ENCODE measurements around the gene MON1B. TPM values are rescaled to one million over a fixed set of nuclear protein-coding genes. Genes with fewer than 3 reads are reported as not detected.
"Not testable (repeated sequence)": the region's sequence is repeated elsewhere in the genome, so short reads cannot be mapped to it uniquely, and the experiment has no call there.

Gene MON1B
- polyA plus RNA-seq, 1 donor from 2014 or later = 33.2 TPM

DNA sequence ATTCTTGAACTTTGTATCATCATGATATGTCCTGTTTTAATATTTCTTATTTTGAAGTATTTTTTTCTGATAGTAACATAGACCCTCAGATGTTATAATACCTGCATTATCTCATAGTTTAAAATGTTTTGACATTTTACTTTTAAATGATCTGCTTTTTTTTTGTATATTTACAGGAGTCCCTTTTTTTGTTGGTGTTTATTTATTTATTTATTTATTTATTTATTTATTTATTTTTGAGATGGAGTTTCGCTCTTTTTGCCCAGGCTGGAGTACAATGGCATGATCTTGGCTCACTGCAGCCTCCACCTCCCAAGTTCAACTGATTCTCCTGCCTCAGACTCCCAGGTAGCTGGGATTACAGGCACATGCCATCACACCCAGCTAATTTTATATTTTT lies 4.7 kb upstream of the MON1B start:
- not testable (repeated sequence) for H3K27ac Mint-ChIP-seq, H3K27me3 Mint-ChIP-seq, H3K9me3 Mint-ChIP-seq, H3K36me3 Mint-ChIP-seq, H3K4me3 Mint-ChIP-seq
- peaks cover 8 to 15% (median 9%) of the 10 kb centered on the region in 3 donors for H3K4me1 Mint-ChIP-seq

DNA sequence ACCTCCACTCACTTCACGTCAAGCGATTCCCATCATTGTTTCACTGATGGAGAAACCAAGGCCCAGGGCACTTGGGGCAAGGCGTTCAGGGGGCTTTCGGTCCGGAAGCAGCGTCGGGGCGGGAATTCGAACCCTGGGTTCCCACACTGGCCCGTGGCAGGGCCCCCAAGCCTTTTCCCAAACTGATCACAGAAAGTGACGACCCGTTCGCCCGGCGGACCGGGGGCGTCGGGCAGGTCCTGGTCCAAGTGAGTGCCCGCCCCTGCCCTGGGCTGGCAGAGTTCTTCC lies 856 bp upstream of the MON1B start:
- Mint-ChIP-seq H3K27me3 (peaks cover 4% of the 10 kb centered on the region), H3K36me3 (peaks cover 7% of the 10 kb centered on the region), H3K9me3 (no peaks in the 10 kb centered on the region), H3K27ac (peak overlapping the region; percentile 94 to 100 (median 100)), H3K4me1 (peaks cover 29 to 34% (median 31%) of the 10 kb centered on the region in 3 donors), H3K4me3 (peak overlapping the region; percentile 96 to 100 (median 99))

DNA sequence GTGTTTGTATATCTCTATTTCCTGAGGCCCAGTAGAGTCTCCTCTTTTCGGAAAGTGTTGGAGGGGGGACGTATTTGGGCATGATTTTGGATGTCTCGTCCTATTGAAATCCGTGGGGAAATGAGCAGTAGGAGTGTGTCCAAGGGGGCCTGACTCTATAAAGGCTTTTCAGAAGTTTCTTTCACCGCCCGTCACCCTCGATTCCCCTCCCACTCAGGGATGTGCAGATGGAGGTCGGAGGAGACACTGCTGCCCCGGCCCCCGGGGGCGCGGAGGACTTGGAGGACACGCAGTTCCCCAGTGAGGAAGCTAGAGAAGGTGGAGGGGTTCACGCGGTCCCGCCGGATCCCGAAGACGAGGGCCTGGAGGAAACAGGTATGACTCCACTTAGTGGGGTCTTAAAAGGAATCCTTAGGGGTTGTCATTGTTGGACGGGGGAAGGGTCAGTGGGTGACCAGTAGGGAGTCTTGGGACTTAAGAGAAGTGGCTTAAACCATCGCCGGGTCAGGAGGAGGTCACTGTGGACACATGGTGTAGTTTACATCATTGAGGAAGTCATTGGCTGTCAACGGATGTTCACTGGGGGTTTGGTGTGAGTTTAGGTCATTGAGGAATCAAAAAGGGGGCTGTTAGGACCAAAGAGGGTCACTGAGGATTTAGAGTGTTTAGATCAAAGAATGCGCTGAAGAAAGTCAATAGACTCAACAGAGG lies 424 bp downstream of the MON1B start:
- peaks cover 29 to 34% (median 31%) of the 10 kb centered on the region in 3 donors for H3K4me1 Mint-ChIP-seq
- peak overlapping the region; percentile 94 to 100 (median 100) for H3K27ac Mint-ChIP-seq
- H3K9me3 Mint-ChIP-seq = no peaks in the 10 kb centered on the region
- H3K4me3 Mint-ChIP-seq = peak overlapping the region; percentile 96 to 100 (median 99)
- peaks cover 7% of the 10 kb centered on the region for H3K36me3 Mint-ChIP-seq
- no peaks in the 10 kb centered on the region for H3K27me3 Mint-ChIP-seq

DNA sequence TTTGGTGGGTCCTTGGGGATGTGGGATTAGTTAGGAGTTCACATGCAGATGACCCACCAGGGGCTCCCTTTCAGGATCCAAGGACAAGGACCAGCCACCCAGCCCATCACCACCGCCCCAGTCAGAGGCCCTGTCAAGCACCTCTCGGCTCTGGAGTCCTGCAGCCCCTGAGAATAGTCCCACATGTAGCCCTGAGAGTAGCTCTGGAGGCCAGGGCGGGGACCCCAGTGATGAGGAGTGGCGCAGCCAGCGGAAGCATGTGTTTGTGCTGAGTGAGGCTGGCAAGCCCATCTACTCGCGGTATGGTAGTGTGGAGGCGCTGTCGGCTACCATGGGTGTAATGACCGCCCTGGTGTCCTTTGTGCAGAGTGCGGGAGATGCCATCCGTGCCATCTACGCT lies 2.4 kb downstream of the MON1B start:
- H3K27me3 Mint-ChIP-seq = no peaks in the 10 kb centered on the region
- H3K27ac Mint-ChIP-seq = peak overlapping the region in 2 of 3 donors; percentile 86 to 94
- peaks cover 7% of the 10 kb centered on the region for H3K36me3 Mint-ChIP-seq
- H3K4me1 Mint-ChIP-seq = peaks cover 29 to 34% (median 31%) of the 10 kb centered on the region in 3 donors
- no peaks in the 10 kb centered on the region for H3K9me3 Mint-ChIP-seq
- peak overlapping the region in 1 of 4 donors; percentile 96 for H3K4me3 Mint-ChIP-seq

DNA sequence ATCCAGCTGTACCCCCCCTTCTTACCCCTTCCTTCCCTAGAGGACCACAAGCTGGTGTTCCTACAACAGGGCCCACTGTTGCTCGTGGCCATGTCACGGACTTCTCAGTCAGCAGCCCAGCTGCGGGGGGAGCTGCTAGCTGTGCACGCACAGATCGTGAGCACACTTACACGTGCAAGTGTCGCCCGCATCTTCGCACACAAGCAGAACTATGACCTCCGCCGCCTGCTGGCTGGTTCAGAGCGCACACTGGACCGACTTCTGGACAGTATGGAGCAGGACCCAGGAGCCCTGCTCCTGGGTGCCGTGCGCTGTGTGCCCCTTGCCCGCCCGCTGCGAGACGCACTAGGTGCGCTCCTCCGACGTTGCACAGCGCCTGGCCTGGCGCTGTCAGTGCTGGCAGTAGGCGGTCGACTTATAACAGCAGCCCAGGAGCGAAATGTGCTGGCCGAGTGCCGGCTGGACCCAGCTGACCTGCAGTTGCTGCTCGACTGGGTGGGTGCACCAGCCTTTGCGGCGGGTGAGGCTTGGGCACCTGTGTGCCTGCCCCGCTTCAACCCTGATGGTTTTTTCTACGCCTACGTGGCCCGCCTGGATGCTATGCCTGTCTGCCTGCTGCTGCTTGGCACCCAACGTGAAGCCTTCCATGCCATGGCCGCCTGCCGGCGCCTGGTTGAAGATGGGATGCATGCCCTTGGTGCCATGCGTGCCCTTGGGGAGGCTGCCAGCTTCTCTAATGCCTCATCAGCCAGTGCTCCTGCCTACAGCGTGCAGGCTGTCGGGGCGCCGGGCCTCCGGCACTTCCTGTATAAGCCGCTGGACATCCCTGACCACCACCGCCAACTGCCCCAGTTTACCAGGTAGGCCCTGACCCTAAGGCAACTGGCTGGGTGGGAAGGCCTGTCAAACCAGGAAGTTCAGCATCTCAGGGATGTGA lies 3.6 kb downstream of the MON1B start:
- H3K36me3 Mint-ChIP-seq = peaks cover 7% of the 10 kb centered on the region
- H3K4me1 Mint-ChIP-seq = peaks cover 24 to 25% (median 24%) of the 10 kb centered on the region in 3 donors
- H3K9me3 Mint-ChIP-seq = no peaks in the 10 kb centered on the region
- peak overlapping the region in 2 of 4 donors; percentile 16 to 51 for H3K4me3 Mint-ChIP-seq
- no peaks in the 10 kb centered on the region for H3K27me3 Mint-ChIP-seq
- no peak overlapping the region for H3K27ac Mint-ChIP-seq

DNA sequence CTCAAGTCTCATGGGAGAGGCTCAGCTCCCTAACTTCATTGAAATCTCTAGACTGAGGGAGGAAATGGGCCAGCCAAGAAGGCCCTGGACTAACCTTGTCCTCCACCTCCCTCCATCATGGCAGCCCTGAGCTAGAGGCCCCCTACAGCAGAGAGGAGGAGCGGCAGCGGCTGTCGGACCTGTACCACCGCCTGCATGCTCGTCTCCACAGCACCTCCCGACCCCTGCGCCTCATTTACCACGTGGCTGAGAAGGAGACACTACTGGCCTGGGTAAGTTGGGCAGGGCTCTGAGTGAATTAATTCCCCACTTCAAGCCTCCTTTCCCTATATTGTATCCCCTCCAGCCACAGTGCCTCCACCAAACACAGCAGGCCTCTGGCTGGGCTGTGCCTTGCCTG lies 4.4 kb downstream of the MON1B start:
- Mint-ChIP-seq H3K36me3 (peaks cover 7% of the 10 kb centered on the region), H3K4me1 (peaks cover 24 to 25% (median 24%) of the 10 kb centered on the region in 3 donors), H3K27ac (no peak overlapping the region), H3K27me3 (no peaks in the 10 kb centered on the region), H3K4me3 (peak overlapping the region in 1 of 4 donors; percentile 27), H3K9me3 (no peaks in the 10 kb centered on the region)

DNA sequence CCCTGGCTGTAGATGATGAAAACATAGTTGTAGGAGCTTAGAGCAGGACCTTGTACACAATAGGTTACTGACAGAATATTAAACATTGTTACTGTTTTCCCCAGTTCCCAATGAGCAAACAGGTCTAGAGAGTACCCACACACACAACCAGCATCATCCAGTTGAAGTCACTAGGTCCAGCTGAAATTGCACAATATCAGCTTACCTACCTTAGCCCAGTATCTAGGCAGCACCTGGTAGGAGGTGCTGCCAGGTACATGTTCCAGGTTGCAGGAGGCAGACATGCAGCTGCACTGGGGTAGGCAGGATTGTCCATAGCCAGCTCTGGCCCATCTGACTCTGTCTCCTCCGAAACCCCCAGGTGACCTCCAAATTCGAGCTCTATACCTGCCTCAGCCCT lies 6.8 kb downstream of the MON1B start:
- H3K27ac Mint-ChIP-seq = no peak overlapping the region
- H3K9me3 Mint-ChIP-seq = no peaks in the 10 kb centered on the region
- H3K27me3 Mint-ChIP-seq = no peaks in the 10 kb centered on the region
- peaks cover 4 to 10% (median 6%) of the 10 kb centered on the region in 3 donors for H3K4me1 Mint-ChIP-seq
- H3K36me3 Mint-ChIP-seq = no peaks in the 10 kb centered on the region
- peak overlapping the region in 1 of 4 donors; percentile 21 for H3K4me3 Mint-ChIP-seq

DNA sequence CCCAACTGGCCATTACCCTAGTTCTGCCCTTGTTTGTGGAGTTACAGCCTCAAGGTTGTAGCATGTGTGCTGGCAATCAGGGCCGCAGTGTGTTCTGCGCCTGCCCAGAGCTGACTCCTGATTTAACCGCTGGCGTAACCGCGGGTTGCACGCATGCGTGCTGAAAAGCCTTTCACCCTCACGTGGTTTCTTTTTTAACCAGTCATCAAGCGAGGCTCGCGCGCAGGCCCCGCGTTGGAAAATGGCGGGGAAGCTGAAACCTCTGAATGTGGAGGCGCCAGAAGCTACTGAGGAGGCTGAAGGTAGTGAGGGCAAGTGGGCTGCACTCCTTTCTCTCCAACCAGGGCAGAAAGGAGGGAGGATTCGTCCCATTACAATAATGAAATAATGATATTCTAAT lies 8.2 kb downstream of the MON1B start, which contains the start of gene SYCE1L:
Gene SYCE1L (plus strand): TSS at position 198 of the 400 bp plus-strand sequence. CDS start 44 bp downstream, at position 242.
- H3K36me3 Mint-ChIP-seq = no peaks in the 10 kb centered on the region

DNA sequence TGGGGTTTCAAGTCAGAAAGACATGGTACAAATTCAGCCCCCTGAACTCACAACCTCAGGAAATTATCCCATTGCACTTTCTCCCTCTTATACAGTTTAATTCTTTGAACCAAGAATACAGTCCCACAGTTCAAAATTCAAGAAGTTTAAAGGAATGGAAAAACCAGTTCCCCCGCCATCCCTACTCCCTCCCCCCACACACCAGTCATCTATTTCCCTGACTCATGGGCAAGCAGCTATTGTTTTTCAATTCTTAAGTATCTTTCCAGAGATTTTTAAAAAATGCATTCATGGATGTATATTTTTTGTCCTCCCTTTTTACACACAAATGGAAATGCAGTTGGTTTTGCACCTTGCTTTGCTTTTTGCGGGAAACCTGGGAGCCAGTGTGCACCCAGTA lies 15.5 kb downstream of the MON1B start:
- H3K36me3 Mint-ChIP-seq = no peaks in the 10 kb centered on the region
- no peak overlapping the region for H3K4me3 Mint-ChIP-seq
- no peaks in the 10 kb centered on the region for H3K27me3 Mint-ChIP-seq
- peak overlapping the region in 1 of 3 donors; percentile 14 for H3K27ac Mint-ChIP-seq
- H3K9me3 Mint-ChIP-seq = no peaks in the 10 kb centered on the region
- H3K4me1 Mint-ChIP-seq = peaks cover 0 to under 1% (median 0%) of the 10 kb centered on the region in 3 donors

More for the DNA sequence above, 8.2 kb downstream of the MON1B start, which contains the start of gene SYCE1L:
- no peaks in the 10 kb centered on the region for H3K9me3 Mint-ChIP-seq
- H3K27me3 Mint-ChIP-seq = no peaks in the 10 kb centered on the region
- no peak within 1 kb of the TSS for H3K27ac Mint-ChIP-seq
- no peak within 1 kb of the TSS for H3K4me3 Mint-ChIP-seq
- no peaks in the 10 kb centered on the region for H3K4me1 Mint-ChIP-seq

DNA sequence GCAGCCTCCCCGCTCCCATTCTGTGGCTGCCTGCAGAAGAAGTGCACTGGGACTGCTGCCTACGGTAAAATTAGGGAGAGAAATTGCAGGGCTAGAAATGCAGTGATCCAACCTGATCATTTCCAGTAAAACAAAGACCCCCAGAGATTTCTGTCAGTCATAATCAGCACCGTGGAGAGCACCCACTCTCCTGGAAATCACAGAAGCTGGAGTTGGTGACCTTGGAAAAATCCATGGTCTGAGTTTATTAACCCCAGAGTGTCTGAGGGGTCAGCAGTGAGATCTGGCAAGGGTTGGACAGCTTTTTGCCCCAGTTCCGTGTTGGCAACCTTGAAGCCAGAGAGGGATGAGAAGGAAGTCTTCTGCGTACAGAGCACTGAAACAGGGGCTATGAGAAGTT lies 16.0 kb downstream of the MON1B start:
- Mint-ChIP-seq H3K36me3 (no peaks in the 10 kb centered on the region), H3K27ac (no peak overlapping the region), H3K4me3 (no peak overlapping the region), H3K4me1 (peaks cover 0 to 3% (median 0%) of the 10 kb centered on the region in 3 donors), H3K27me3 (no peaks in the 10 kb centered on the region), H3K9me3 (no peaks in the 10 kb centered on the region)

DNA sequence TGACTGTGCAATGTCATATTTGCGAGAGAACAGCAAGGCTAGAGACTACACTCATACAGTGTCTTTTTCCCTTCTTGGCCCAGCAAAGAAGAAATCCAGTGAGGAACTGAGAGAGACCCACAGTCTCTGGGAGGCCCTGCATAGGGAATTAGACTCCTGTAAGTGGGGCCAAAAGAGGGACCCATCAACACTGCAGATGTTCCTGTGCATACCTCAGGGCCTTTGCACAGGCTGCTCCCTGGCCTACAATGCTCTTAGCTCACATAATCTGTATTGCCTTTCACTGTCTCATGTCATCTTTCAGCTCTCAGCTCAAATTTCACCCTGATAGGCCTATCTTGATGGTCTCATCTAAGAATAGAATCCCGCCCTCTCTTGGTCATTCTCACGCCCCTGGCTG lies 17.4 kb downstream of the MON1B start:
- H3K27me3 Mint-ChIP-seq = no peaks in the 10 kb centered on the region
- H3K36me3 Mint-ChIP-seq = no peaks in the 10 kb centered on the region
- H3K9me3 Mint-ChIP-seq = no peaks in the 10 kb centered on the region
- peaks cover 0 to 6% (median 1%) of the 10 kb centered on the region in 3 donors for H3K4me1 Mint-ChIP-seq
- H3K4me3 Mint-ChIP-seq = peak overlapping the region in 1 of 4 donors; percentile 15
- H3K27ac Mint-ChIP-seq = no peak overlapping the region

DNA sequence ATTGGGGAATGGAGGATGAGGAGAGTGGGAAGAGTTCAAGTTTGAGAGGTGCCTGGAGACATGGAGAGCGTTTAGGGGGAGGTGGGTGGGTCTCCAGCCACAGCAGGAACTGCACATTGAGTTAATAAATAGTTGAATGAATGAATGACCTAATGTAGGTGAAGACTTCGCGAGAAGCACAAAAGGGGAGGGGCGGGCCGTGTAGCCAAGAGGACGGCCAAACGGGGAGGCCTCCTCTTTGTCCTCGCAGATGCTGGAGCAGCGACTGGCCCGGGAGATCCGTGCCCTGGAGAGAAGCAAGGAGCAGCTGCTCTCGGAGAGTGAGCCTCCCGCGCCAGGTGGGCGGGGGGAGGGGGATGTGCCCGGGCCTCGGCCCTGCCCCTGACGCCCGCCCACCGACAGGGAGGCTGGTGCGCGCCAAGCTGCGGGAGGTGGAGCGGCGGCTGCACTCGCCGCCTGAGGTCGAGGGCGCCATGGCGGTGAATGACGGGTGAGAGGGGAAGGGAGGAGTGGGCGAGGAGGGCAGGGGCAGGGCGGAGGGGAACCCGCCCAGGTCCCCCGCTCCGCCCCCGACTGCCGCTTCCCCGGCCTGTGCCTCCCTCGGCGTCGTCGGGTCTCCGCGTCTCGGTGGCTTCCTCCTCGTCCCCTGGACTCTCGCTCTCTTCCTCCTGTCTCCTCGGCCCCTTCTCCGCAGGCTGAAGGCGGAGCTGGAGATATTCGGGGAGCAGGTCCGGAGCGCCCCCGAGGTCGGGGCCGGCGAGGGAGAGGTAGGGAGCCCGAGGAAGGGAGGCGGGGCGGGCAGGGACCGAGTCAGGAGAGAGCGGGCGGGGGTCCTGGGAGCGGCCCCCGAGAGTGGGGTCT lies 21.1 kb downstream of the MON1B start:
- Mint-ChIP-seq H3K27ac (peak overlapping the region in 1 of 3 donors; percentile 58), H3K4me1 (peaks cover 0 to 6% (median 1%) of the 10 kb centered on the region in 3 donors), H3K9me3 (no peaks in the 10 kb centered on the region), H3K36me3 (no peaks in the 10 kb centered on the region), H3K4me3 (peak overlapping the region; percentile 81 to 96 (median 90)), H3K27me3 (no peaks in the 10 kb centered on the region)

DNA sequence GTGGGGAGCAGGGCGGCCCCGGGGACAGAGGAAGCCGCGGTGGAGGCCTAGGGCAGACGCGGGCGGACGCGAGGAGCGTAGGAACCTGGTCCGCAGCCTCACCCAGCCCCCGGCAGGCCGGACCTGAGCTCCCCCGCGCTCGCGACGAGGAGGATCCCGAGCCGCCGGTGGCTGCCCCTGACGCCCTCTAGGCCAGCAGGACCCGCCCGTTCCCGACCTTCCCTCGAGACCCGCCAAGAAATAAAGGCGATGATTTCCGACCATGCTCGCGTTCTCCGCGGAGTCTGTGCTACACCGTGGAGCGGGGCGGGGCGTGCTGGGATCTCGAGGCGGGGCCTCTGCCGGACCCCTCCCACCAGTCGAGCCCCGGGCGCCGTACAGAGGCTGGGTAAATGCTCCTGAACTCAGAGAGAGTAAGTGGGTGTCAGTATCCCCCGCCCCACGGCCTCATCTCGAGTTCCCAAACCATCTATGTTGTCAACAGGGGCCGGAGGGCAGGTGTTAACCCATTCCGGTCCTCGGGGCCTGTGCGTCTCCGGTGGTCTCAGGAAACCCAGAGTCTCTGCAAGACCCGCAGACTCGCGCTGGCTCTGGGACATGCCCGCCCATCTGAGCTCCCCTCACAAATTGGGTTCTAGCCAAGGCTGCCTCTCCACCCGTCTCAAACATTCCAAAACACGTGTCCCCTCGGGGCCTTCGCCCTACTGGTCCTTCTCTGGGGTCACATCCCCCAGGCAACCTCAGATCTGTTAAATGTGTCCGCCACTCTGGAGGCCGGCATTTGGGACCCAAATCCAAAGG lies 22.0 kb downstream of the MON1B start:
- H3K36me3 Mint-ChIP-seq = no peaks in the 10 kb centered on the region
- no peaks in the 10 kb centered on the region for H3K27me3 Mint-ChIP-seq
- H3K4me3 Mint-ChIP-seq = peak overlapping the region; percentile 81 to 96 (median 86)
- no peak overlapping the region for H3K27ac Mint-ChIP-seq
- peaks cover 0 to 6% (median 1%) of the 10 kb centered on the region in 3 donors for H3K4me1 Mint-ChIP-seq
- H3K9me3 Mint-ChIP-seq = no peaks in the 10 kb centered on the region

All from IgD-negative memory B cell (primary cell).